Activated CD8-positive, alpha-beta T cell treated with anti-CD3 and anti-CD28 coated beads for 36 hours (primary cell): ENCODE results near the gene ZSWIM8. TPM values are rescaled to one million over a fixed set of nuclear protein-coding genes. Genes with fewer than 3 reads are reported as not detected.

ENCODE experiments used
- ATAC-seq: fragments of 200-7000 bp; cut with Tn5 transposase; one replicate; pipeline ENCODE4 v1.10.0; 2021; ENCODE audit warnings: mild to moderate bottlenecking, moderate library complexity
- CTCF ChIA-PET: fragments of 350-600 bp; sonication (Branson Sonifier 250); formaldehyde crosslinking; loops from one replicate; lab custom pipeline; 2021; ENCODE audit warnings: antibody characterized with exemption; lab: Charles Lee
- POLR2A ChIA-PET: fragments of 350-600 bp; sonication (Branson Sonifier 250); formaldehyde crosslinking; loops from one replicate; lab custom pipeline; 2021; ENCODE audit warnings: antibody characterized with exemption; lab: Charles Lee
- DNase-seq: peaks from one replicate; pipeline ENCODE4 v3.0.0-alpha.2; 2020
- H3K27ac Mint-ChIP-seq: one replicate; pipeline ENCODE4 v1.8.0; 2021; ENCODE audit warnings: mild to moderate bottlenecking, mixed read lengths
- H3K27me3 Mint-ChIP-seq: one replicate; pipeline ENCODE4 v1.8.0; 2021; ENCODE audit warnings: mixed read lengths
- H3K36me3 Mint-ChIP-seq: one replicate; pipeline ENCODE4 v1.8.0; 2021; ENCODE audit warnings: low read depth, mixed read lengths
- H3K4me1 Mint-ChIP-seq: one replicate; pipeline ENCODE4 v1.8.0; 2021; ENCODE audit warnings: low read depth, mixed read lengths
- H3K4me3 Mint-ChIP-seq: one replicate; pipeline ENCODE4 v1.8.0; 2021; ENCODE audit warnings: mild to moderate bottlenecking, moderate library complexity, mixed read lengths
- H3K9me3 Mint-ChIP-seq: one replicate; pipeline ENCODE4 v1.8.0; 2021; ENCODE audit warnings: mixed read lengths
- CTCF ChIP-seq: fragments of 200-600 bp; IDR thresholded peaks from one replicate; pipeline ENCODE4 v1.8.0; 2022; ENCODE audit warnings: antibody characterized with exemption, mild to moderate bottlenecking
- intact Hi-C: fragments of 100-400 bp; cut with micrococcal nuclease; formaldehyde crosslinking; loops from one replicate; pipeline ENCODE4 v1.10.0; 2022
- total RNA-seq, 2 experiments: library from RNA; stranded (reverse); gene quantifications; one replicate each; pipeline ENCODE4 v1.2.3, GENCODE V29; 2021

Gene ZSWIM8
- total RNA-seq, 2 experiments from 2014 or later, result 30.0 to 41.0 TPM

- no peak for TF ChIP-seq CTCF
- CTCF ChIA-PET, result interaction anchor here (0.8 to 4.6 kb wide), 3 partner anchors 8 to 49 kb away, joined by 4 to 13 read pairs (median 7); no protein-coding TSS in a partner anchor
Measured at GRCh38 chr10:73837072-73837471, 51.7 kb downstream of the ZSWIM8 start.

GRCh38 chr10:73838008-73838567 is 52.7 kb downstream of the ZSWIM8 start:
- no peaks in the 10 kb centered on the region for H3K9me3 Mint-ChIP-seq
- DNase-seq, result no peak
- no peak overlapping the region for H3K27ac Mint-ChIP-seq
- no peak overlapping the region for H3K4me3 Mint-ChIP-seq
- intact Hi-C loops, result no loop called here
- ChIA-PET POLR2A (interaction anchor here (0.6 kb wide), 1 partner anchor 438 kb away, joined by 3 read pairs; no protein-coding TSS in a partner anchor), CTCF (interaction anchor here (1.1 to 4.6 kb wide), 4 partner anchors 9 to 48 kb away, joined by 3 to 13 read pairs (median 6); no protein-coding TSS in a partner anchor)
- no peak for TF ChIP-seq CTCF
- peaks cover 7% of the 10 kb centered on the region for H3K36me3 Mint-ChIP-seq
- no peaks in the 10 kb centered on the region for H3K4me1 Mint-ChIP-seq
- no peaks in the 10 kb centered on the region for H3K27me3 Mint-ChIP-seq
- ATAC-seq, result no peak

More at GRCh38 chr10:73837072-73837471, 51.7 kb downstream of the ZSWIM8 start:
- intact Hi-C loops, result no loop called here
- H3K27ac Mint-ChIP-seq, result no peak overlapping the region
- no peaks in the 10 kb centered on the region for H3K4me1 Mint-ChIP-seq
- H3K27me3 Mint-ChIP-seq, result no peaks in the 10 kb centered on the region
- H3K9me3 Mint-ChIP-seq, result no peaks in the 10 kb centered on the region
- ATAC-seq, result no peak
- DNase-seq, result no peak
- H3K4me3 Mint-ChIP-seq, result no peak overlapping the region
- POLR2A ChIA-PET, result interaction anchor here (1.5 kb wide), 1 partner anchor 14 kb away, joined by 3 read pairs; no protein-coding TSS in a partner anchor
- H3K36me3 Mint-ChIP-seq, result peaks cover 7% of the 10 kb centered on the region

GRCh38 chr10:73838827-73839226 is 53.4 kb downstream of the ZSWIM8 start:
- no peak for ATAC-seq
- no peak overlapping the region for H3K4me3 Mint-ChIP-seq
- H3K9me3 Mint-ChIP-seq, result no peaks in the 10 kb centered on the region
- no peak for TF ChIP-seq CTCF
- H3K27ac Mint-ChIP-seq, result no peak overlapping the region
- ChIA-PET CTCF (interaction anchor here (1.1 to 4.6 kb wide), 5 partner anchors 9 to 47 kb away, joined by 3 to 13 read pairs (median 8); no protein-coding TSS in a partner anchor), POLR2A (no interaction called here)
- peaks cover 11% of the 10 kb centered on the region for H3K36me3 Mint-ChIP-seq
- intact Hi-C loops, result no loop called here
- H3K4me1 Mint-ChIP-seq, result no peaks in the 10 kb centered on the region
- DNase-seq, result no peak
- H3K27me3 Mint-ChIP-seq, result no peaks in the 10 kb centered on the region

GRCh38 chr10:73839276-73839966 is 54.0 kb downstream of the ZSWIM8 start:
- no peaks in the 10 kb centered on the region for H3K9me3 Mint-ChIP-seq
- CTCF ChIA-PET, result interaction anchor here (1.5 to 4.6 kb wide), 3 partner anchors 10 to 47 kb away, joined by 8 to 13 read pairs (median 8); no protein-coding TSS in a partner anchor
- TF ChIP-seq CTCF, result no peak
- H3K36me3 Mint-ChIP-seq, result peaks cover 11% of the 10 kb centered on the region
- H3K4me1 Mint-ChIP-seq, result no peaks in the 10 kb centered on the region
- H3K27ac Mint-ChIP-seq, result no peak overlapping the region
- no peak for DNase-seq
- intact Hi-C loops, result no loop called here
- no peak for ATAC-seq
- H3K4me3 Mint-ChIP-seq, result no peak overlapping the region
- H3K27me3 Mint-ChIP-seq, result no peaks in the 10 kb centered on the region
- POLR2A ChIA-PET, result interaction anchor here (0.8 to 1.1 kb wide), 2 partner anchors 9 to 12 kb away, joined by 3 read pairs; no protein-coding TSS in a partner anchor
